Activated CD4-positive, alpha-beta T cell treated with anti-CD3 and anti-CD28 coated beads, Interleukin-2, Interleukin-4, amounts not matched to agents 100 ng/mL and 50 ng/mL, durations not matched to agents 16 hours and 8 hours (primary cell): Measurements from ENCODE around the gene NAB2.
A peak's percentile ranks its signal among the peaks of the same experiment; 100 is the strongest.

Source experiments
- DNase-seq: peaks from one replicate; pipeline ENCODE4 v3.0.0-alpha.2; 2020; ENCODE audit warnings: low spot score

The NAB2 gene

GRCh38 chr12:57094208-57095160 lies 5.6 kb downstream of the NAB2 start:
- no peak for DNase-seq

GRCh38 chr12:57095440-57095839 lies 6.5 kb downstream of the NAB2 start:
- no peak for DNase-seq

- DNase-seq: no peak
Measured at GRCh38 chr12:57096099-57096572, 7.2 kb downstream of the NAB2 start.

GRCh38 chr12:57096748-57097553 lies 8.0 kb downstream of the NAB2 start:
- DNase-seq: no peak

- no peak for DNase-seq
Measured at GRCh38 chr12:57097554-57097835, 8.6 kb downstream of the NAB2 start.

GRCh38 chr12:57098546-57098945 lies 9.6 kb downstream of the NAB2 start:
- no peak for DNase-seq

GRCh38 chr12:57099047-57099714 lies 10.3 kb downstream of the NAB2 start:
- no peak for DNase-seq

GRCh38 chr12:57099766-57100165 lies 10.9 kb downstream of the NAB2 start:
- DNase-seq: no peak

GRCh38 chr12:57101892-57102695 lies 13.2 kb downstream of the NAB2 start:
- DNase-seq: no peak

- DNase-seq: no peak
Measured at GRCh38 chr12:57103856-57104255, 14.9 kb downstream of the NAB2 start.

GRCh38 chr12:57104292-57104910 lies 15.5 kb downstream of the NAB2 start:
- no peak for DNase-seq

- no peak for DNase-seq
Measured at GRCh38 chr12:57105011-57105753, 16.3 kb downstream of the NAB2 start.

- no peak for DNase-seq
Measured at GRCh38 chr12:57106021-57106708, 17.3 kb downstream of the NAB2 start.

GRCh38 chr12:57107456-57108155 lies 18.7 kb downstream of the NAB2 start:
- no peak for DNase-seq

GRCh38 chr12:57109207-57110103 lies 20.5 kb downstream of the NAB2 start:
- no peak for DNase-seq

GRCh38 chr12:57110104-57111030 lies 21.5 kb downstream of the NAB2 start:
- DNase-seq: peak; percentile 86
